MV-4-11 (cell line): Measurements from ENCODE around the gene DPH7.
"Not testable (repeated sequence)": the region's sequence is repeated elsewhere in the genome, so short reads cannot be mapped to it uniquely, and the experiment has no call there.

Experiments
- DNase-seq: peaks from one replicate; lab custom pipeline; 2025; lab: John Stamatoyannopoulos, UW

Gene DPH7

DNA sequence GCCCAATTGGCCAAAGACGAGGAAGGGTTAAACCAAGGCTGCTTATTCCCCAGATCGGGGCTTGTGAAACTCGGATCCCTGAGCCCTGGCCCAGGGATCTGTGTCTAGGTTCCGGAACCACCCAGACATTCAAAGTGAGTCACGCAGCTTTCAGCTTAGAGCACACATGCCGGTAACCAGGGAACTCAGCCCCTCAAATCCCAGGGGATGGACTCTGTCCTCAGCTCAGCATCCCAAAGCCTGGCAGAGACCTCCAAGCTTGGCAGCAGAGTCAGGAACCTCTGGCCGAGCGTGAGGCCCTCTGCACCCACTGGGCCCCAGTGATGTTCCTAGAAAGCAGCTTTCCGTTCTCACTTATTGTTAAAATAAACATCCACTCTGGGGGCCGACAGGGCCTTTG lies 33.6 kb downstream of the DPH7 start:
- DNase-seq = no peak

DNA sequence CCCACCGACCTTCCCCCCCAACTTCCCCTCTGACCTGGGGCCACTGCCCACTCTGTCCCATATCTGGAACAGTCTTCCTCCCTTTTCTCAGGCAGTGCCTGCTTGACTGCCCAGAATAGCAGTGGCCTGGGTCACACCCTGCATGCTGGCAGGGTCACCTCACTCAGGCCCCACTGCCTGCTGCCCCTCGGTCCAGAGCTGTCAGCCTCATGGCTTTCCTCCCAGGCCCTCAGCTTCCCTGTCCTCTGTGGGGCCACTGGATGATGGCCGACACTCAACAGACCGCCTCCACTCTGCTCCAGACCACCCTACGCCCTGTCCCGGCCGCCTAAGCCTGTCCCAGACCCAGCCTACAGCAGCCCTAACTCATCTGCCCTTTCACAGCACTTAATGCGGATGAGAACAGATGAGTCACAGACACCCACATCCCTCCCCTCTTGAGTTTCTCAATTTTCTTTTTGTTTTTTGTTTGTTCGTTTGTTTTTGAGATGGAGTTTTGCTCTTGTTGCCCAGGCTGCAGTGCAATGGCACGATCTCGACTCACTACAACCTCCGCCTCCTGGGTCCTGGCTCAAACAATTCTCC lies 34.5 kb downstream of the DPH7 start:
- peak; percentile 27 for DNase-seq

DNA sequence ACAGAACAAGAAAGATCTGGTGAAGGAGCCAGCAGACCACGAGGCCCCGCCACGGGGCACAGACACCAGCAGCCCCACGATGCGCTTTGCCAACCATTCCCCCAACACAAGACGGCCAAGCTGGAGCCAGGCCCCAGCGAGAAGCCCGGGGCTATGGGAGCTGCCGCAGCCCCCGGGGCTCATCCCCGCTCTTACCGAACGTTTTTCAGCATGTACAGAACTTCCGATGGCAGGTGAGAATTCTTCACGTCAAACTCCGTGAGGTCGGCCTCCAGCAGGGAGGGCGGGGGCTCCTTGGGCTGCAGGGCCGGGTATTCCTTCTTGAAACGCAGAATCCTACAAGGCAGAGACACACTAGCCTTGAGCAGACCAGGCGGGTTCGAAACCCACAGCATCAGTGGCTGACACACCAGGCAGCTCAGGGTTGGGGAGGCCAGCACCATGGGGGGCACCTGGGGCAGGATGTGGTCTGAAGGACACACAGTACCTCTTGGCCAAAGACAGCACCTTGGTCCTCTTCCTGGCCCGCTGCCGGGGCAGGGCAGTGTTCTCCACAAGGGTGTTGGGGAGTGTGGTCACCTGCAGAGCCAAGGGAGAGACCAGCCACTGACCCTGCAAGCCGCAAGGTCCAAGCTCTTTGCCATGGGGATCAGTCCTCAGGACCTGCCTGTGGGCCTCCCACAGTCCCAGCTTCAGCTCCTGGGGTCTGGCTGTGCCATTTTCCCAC lies 35.3 kb downstream of the DPH7 start:
- no peak for DNase-seq

DNA sequence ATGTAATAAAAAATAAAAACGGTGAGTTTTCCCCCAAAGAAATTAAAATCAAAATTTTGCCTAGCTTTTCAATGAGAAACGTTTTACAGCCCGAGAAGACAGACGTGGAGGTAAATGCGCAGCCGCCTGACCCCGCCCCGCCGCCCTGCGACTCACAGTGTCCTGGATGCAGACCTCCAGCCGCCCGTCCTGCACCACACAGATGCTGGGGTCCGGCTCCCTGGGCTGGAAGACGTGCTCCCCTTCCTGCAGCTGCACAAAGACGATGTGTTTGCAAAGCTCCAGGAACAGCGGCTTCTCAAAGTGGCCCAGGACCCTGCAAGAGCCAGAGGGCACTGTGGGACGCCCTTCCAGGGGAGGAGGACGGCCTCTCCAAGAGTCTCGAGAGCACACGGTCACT lies 36.2 kb downstream of the DPH7 start:
- no peak for DNase-seq

DNA sequence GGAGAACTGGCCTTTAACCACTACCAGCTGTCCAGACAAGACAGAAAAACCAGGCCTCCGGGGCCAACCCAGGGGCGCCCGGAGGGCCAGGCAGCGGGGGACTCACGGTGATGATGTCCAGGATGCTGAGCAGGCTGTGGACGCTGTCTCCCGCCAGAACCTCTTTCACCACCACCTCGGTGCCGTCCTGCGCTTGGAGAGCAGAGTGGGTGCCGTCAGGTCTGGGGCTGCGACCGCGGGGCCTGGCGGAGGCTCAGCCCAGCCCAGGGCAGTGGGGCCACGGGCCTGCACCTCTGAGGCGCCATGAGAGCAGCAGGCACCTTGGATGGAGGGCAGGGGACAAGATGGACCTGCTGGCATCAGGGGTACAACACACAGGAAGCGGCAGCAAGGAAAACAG lies 38.2 kb downstream of the DPH7 start:
- no peak for DNase-seq

DNA sequence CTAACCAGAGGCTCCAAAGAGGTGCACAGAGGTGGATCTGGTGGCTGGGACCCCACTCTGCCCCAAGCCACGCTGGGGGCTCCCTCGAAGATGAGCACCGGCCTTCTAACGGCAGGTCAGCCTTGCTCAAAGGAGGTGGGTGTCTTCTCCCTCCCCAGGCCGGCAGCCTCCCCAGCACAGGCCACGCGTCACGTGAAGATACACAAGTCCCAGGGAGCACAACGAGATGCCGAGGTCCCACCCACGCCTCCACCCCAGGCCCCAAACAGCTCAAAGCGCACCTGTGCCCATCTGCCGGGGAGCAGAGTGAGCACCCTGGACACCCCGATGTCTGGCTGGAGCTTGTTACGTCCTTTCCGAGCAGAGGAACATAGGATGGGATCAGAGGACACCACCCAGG lies 40.7 kb downstream of the DPH7 start:
- no peak for DNase-seq

DNA sequence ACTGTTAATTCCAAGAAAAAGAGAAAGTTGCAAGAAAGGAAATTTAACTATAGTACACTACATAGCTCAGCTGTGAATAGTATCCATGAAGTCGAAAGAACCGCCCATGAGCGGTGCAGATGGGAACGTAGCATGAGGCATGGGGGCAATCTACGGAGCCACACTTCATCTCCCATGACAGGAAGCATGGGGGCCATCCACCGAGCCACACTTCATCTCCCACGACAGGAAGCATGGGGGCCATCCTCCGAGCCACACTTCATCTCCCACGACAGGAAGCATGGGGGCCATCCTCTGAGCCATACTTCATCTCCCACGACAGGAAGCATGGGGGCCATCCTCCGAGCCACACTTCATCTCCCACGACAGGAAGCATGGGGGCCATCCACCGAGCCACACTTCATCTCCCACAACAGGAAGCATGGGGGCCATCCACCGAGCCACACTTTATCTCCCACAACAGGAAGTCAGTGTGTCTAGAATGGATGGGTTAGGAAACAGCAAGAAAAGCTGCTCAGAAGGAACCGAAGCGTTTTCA lies 42.1 kb downstream of the DPH7 start:
- DNase-seq = peak; percentile 71

DNA sequence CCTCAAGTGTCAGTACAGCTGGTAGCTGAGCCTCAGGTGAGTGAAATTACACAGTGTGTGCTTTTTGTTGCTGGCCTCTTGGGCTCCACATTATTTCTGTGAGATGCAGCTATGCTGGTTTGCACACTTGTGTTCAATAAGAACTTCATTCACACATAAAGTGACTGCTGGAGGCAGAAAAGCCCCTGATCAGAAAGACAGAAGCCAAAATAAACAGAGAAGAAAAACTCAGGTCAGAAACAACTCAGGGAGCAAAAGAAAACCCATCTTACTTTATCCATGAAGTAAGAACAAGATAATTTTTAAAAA lies 43.7 kb downstream of the DPH7 start:
- DNase-seq = no peak

DNA sequence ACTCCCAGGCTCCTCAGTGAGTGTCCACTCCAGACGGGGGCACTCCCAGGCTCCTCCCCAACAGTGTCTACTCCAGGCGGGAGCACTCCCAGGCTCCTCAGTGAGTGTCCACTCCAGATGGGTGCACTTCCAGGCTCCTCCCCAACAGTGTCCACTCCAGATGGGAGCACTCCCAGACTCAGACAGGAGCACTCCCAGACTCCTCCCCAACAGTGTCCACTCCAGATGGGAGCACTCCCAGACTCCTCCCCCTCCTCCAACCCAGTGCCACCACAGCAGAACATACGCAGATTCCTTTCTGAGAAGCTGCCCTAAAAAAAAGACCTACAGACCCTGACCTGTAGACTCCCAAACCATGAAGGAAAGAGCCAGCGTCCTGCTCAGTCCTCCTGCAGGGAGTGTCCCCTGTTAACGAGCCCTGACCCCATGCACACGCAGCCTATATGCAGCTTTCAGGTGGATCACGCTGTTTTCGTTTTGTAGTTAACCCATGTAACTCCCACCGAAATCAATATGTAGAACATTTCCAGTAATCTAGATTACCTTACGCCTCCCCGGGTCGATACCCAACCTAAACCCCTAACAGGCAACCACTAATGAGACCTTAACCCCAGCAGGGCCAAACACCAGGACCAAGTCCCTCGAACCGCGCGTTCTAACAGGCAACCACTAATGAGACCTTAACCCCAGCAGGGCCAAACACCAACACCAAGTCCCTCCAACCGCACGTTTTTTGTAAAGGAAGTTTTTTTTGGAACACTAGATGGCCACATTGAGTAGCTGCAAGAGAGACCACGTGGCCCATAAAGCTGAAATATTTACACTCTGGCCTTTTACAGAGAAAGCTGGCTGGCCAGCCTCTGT lies 44.2 kb downstream of the DPH7 start:
- peak; percentile 81 for DNase-seq

DNA sequence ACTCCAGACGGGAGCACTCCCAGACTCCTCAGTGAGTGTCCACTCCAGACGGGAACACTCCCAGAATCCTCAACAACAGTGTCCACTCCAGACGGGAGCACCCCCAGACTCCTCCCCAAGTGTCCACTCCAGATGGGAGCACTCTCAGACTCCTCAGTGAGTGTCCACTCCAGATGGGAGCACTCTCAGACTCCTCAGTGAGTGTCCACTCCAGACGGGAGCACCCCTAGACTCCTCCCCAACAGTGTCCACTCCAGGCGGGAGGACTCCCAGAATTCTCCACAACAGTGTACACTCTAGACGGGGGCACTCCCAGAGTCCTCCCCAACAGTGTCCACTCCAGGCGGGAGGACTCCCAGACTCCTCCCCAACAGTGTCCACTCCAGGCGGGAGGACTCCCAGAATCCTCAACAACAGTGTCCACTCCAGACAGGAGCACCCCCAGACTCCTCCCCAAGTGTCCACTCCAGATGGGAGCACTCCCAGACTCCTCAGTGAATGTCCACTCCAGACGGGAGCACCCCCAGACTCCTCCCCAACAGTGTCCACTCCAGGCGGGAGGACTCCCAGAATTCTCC lies 45.7 kb downstream of the DPH7 start:
- not testable (repeated sequence) for DNase-seq

DNA sequence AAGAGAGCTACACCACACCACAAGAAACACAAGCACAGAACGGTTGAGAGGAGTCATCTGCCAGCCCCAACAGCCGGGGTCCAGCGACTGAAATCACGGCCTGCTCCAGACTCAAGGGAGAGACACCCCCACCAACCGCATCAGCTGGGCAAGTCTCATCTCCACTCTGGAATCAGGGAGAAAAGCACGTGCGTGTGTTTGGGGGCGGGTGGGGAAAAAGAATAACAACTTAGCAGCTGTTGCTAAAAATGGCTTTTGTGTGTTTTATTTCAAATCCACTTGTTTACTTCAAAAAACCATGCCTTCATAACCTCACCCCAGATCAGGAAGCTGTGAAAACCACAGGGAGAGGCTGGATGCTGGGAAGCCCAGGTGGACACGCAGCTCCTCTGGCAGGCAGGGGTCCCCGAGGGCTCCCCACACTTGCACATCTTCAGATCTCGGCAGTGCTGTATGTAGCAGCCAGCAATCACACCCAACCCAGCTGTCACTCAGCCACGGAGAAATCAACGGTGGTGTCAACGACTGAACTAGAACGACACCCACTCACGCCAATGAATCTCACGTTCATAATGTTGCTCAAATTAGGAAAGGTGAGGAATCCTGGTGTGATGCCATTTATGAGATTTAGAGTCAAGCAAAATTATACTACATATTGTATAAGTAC lies 47.5 kb downstream of the DPH7 start:
- no peak for DNase-seq

DNA sequence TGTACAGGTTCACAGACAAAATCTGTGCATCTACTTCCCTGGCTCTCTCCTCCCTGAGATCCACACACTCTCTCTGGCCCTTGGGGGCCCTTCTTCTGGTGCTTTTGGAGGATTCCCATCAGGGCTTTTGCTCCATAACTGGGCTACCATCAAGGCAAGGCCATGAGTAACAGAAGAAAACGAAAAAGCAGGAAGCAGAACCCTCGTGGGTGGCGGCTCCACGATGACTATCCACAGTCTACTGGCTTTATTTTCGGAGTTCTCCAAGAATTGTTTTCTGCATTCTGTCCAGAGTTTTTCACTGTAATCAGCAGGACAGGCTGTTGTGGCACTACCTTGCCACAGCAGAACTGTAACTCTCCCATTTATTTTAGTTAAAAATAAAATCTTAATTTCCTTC lies 48.4 kb downstream of the DPH7 start:
- no peak for DNase-seq

DNA sequence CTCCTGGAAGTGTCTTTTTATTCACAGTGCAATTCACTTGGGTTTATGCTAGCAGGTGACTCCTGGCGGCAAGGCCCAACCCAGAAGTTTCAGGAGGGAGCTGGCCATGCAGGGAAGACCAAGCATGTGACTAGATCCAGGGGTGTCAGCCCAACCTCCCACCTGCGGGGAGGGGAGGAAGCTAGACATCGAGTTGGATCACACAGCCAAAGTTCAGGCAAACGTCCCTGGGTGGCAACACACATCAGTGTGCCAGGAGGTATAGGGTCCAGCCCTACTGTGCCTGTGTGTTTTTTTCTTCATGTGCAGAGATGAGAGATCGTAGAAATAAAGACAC lies 53.8 kb downstream of the DPH7 start:
- no peak for DNase-seq

DNA sequence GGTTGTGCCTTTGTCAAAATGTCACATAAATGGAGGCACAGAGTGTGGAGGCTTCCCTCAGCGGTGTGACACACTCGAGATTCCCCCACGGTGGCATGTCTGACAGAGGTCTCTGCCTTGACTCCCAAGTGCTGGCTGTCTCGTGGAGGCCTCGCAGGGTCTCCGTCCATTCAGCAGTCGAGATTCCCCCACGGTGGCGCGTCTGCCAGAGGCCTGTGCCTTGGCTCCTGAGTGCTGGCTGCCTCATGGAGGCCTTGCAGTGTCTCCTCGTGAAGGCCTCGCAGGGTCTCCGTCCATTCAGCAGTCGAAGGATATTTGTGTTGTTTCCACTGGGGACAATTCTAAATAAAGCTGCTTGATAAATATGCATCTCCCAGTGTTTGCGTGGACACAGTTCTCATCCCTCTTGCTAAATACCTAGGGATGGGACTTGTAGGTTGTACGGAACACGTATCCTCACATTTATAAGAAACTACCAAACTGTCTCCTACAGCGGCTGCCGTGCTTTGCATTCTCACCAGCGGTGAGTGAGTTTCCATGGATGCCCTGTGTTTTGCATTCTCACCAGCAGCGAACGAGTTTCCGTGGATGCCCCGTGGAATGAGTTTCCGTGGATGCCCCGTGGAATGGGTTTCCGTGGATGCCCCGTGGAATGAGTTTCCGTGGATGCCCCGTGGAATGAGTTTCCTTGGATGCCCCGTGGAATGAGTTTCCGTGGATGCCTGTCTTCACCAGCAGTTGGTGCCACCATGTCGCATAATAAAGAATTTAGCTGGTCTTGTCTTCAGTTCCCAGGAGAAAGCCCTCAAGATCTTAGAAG lies 54.4 kb downstream of the DPH7 start:
- no peak for DNase-seq

DNA sequence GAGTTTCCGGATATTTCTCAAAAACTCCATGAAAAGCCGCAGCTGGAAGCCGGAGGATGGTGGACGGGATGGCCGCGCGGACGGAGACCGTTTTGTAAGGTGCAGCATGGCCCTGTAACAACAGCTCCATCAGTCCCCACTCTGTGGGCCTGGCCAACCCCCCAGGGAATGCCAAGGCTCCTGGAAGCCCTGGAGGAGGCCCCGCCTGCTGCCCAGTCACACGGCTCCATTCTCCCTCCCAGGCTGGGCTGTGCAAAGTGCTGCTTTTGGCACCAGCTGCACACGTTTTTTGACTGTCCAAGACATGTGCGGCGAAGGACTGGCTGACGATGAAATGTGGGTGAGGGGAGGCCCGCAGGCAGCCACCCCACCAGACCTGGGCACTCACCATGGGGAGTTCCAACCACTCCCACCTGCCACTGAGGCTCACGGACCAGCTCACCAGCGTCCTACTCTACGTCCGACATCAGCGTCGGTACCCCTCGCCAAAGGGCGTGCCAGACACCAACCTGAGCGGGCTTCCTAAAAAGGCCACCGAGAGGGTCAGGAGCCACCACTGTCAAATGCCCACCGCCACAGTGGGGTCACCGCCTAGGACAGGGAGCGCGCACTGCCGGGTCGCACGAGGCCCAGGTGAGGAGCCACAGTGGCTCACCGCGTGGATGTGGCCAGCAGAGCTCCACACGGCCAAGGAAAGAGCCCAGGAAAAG lies 55.8 kb downstream of the DPH7 start:
- DNase-seq = no peak

DNA sequence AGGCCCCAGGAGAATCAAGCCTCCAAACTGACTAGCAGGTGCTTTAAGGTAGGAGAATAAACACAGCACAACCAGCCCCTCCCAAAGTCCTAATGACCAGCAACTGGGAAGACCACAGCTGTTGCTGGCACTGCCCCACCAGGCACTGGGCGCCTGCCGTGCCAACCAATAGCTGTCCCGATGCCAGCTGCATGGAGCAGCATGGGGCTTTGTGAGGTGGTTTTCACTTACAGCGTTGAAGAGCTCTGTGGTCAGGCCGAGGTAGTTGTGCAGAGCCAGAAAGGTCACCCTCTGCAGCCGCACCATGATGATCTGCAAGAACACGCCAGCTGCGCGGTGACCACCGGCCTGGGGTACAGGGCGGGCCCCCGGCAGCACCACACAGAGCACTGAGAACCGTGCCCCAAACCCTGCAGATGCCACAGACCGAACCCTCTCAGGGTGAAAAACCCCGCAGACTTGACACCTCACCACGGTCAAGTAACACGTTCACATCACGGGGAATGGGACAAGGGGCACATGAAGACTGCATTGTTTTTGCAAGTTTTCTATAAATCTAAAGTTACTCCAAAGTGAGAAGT lies 57.2 kb downstream of the DPH7 start:
- DNase-seq = no peak

DNA sequence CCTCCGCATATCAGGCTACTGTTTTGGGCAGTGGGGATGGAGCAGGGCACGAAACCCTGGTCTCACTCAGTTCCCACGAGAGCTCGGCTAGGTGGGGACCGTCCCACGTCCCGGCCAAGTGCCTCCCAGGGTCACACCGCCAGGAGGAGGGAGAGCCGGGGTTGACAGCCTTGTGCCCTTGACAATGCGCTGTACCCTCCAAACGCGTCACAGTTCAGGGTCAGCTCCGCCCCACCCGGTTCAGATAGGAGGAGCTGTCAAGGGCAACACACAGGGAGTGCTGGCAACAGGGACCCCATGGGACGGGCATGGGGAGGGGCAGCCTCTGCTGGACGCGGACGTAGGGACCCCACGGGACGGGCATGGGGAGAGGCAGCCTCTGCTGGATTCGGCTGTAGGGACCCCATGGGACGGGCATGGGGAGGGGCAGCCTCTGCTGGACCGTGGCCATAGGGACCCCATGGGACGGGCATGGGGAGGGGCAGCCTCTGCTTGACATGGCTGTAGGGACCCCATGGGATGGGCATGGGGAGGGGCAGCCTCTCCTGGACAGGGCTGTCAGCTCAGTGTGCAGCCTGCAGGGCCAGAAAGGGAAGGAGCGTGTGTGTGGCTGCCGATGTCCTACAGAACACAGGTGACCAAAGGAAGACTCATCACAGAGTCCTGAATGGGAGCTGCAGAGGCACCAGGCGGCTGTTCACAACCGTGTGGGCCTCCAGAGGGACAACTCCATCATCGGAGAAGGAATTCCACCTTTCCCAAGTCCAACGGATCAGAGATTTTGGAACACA lies 57.9 kb downstream of the DPH7 start:
- no peak for DNase-seq

DNA sequence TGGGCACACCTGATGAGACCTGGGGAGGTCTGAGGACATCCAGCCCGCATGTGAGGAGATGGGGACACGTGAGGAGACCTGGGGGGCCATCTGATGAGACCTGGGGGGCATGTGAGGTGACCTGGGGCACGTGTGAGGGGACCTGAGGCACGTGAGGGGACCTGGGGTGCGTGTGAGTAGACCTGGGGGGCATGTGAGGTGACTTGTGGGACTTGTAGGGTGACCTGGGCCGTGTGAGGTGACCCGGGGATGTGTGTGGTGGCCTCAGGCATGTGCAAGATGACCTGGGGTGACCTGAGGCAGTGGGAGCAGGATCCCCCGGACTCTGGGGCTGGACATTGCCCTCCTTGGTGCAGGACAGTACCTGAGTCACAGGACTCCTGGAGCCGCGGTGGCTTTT lies 59.2 kb downstream of the DPH7 start:
- DNase-seq = no peak

DNA sequence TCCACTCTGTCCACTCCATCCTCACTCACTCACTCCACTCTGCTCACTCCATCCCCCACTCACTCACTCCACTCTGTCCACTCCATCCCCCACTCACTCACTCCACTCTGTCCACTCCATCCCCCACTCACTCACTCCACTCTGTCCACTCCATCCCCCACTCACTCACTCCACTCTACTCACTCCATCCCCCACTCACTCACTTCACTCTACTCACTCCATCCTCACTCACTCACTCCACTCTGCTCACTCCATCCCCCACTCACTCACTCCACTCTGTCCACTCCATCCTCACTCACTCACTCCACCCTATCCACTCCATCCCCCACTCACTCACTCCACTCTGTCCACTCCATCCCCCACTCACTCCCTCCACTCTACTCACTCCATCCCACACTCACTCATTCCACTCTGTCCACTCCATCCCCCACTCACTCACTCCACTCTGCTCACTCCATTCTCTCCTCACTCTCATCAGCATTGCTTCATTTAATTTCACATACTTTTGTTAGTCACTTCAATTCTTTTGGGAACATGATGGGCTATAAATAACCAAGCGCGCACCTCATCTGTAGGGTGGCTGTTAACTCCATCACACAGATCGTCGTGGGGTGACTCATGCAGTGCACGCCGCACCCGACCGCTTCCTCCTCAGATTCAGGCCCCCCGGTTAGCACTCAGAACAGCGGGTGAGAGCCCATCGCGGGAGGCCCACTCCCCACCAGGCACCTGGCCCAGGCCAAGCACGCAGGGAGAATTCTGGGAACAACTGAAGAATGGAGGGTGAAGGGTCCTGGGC lies 59.9 kb downstream of the DPH7 start:
- DNase-seq = peak; percentile 59
